ENCODE results near the gene JAG2.

The JAG2 gene

DNA sequence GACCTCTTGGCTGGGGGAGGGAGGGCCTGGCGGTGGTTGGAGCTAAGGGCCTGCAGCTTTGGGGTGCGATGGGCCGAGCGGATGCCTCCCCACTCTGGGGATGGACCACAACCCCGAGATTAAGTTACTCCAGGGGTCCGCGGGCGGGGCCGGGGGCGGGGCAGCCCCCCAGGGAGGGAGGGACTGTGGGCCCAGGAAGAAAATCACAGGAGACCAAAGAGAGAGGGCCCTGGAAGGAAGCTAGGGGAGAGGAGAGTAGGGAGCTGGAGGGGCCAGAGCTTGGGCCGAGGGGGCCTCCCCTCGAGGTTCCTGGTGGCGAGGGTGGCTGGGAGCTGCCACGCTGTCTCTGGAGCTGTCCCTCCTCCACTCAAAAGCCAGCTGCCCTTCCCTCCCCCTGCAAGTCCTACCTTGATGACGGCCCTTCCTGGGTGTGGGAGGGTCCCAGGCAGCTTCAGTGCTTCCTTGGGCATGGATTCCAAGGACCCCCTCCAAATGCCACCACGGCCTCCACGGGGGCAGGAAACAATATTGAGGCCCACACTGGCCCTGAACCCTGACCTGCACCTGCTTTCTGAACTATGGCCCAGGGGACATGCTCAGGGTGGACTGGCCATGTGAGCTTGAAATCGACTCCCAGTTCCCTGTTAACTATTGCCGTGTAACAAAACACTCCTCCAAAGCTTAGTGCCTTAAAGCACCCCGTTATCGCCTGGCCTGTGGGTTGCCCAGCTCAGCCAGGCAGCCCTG lies 13.1 kb upstream of the JAG2 start:
- no peak for DNase-seq

DNA sequence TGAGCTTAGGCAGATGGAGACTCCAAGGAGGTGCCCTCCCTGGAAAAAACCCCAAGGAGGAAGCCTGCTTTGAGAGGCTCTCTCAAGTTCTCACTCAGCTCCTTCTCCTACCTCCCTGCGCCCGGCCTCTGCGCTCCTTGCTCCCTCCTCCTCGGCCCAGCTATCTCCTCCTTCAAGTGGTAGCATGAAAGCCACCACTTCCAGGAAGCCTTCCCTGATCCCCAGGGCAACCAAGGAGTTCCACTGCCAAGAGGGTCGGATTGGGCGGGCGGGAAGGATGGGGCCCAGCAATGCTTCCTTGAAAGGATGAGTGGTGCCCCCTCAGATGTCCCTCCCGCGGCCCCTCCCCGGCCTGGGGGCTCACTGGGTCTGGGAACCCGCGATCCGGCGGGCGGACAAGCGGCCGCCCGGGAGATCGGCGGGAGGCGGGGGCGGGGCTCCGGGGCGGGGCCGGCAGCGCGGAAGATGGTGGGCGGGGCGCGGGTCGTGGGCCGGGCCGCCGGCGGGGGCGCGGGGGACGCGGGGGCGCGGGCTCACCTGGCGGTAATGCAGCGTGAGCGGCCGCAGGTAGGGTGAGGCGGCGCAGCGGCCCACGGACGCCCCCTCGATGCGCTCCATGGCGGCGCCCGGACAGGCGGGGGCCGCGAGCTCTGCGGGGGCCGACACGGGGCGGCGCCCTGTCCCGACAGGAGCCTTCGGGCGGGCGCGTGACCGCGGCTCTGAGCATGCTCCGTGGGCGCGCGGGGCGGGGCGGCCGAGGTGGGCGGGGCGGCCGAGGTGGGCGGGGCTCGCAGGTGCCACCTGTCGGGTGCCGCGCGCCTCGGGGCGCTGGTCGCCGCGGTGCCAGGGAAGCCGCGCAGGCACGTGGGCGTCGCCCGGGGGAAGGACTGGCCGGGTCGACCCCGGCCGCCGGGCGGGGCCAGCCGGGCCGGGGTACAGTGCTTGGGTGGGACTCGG lies 12.3 kb upstream of the JAG2 start, which contains the start of gene NUDT14:
TSS of gene NUDT14 (minus strand) at position 721 of the 957 bp plus-strand sequence. CDS start at position 618, 103 bp downstream.
- peak; percentile 21 for DNase-seq

DNA sequence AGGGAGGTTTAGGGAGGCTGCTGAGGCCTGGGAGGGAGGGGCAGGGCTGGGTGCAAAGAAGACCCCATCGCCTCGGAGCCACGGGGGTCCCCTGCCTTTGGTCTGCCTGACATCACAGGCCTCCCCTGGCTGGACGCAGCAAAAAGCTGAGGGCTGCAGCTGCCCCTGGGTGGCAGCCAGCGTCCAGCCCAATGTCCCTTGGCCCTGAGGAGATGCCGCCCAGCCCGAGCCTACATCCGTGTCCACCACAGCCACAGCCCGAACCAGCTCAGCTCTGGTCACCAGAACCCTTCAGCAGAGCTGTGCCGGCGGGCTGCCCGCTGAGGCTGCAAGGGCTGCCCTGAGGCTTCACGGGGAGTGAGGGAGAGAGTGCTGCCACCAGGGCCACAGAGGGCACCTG lies 10.6 kb upstream of the JAG2 start:
- no peak for DNase-seq

DNA sequence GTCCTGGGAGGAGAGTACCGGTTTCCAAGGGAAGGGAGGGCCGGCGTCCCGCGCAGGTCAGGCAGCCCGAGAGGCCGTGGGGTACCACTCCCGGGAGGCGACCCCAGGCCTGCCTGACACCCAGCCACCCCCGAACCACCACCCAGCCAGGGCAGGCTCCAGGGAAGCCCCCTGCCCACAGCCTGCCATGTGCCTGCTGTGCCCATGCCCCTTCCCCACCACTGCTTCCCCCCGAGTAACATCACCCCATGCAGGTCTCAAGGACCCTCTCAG lies 10.2 kb upstream of the JAG2 start:
- no peak for DNase-seq

DNA sequence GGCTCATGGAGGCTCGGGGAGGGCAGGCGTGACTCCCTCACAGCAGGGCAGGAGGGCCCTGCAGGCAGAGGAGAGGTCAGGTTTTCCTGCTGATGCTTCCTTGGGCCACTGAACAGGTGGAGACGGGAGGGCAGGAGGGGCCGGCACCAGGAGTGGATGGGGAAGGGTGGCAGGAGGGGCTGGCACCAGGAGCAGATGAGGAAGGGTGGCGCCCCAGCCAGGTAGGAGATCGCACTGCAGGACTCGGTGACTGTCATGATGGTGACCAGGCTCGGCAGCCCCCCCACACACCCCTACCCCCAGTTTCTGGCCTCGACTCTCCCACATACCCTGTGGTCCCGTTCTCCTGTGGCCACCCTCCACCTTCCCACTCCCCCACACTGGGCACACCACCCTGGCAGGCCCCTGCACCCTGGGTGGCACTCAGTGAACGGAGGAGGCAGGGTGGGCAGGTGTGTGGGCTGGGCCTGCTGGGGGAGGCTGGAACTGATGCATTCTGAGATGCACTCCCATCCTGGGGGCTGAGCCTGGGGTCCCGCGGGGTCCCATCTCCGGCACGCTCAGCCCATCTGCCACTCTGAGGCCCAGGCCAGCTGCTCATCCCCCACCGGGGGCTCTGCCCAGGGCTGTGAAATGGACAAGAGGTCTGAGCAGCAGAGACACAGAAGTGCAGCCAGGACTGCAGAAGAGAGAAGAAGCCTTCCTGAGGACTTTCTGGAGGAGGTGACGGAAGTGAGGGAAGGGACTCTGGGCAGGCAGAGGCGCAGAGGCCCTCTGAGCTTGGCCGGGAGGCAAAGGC lies 9.7 kb upstream of the JAG2 start:
- no peak for DNase-seq

DNA sequence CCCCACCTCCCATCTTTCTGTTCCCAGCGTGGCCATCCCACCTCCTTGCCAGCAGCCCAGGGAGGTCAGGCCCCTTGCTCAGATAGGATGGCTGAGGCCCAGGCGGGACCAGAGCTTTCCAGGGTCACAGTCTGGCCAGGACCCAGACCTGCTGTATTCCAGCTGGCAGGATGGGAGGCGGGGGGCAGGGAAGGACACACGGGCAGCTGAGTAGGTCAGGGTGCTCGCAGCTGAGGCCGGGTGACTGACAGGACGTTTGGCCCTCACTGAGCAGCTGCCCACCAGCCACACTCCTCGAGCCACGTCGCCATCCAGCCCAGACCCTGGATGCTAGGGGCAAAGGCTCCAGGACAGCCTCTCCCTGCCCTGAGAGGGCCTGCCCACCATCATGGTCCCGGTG lies 8.5 kb upstream of the JAG2 start:
- DNase-seq: no peak

DNA sequence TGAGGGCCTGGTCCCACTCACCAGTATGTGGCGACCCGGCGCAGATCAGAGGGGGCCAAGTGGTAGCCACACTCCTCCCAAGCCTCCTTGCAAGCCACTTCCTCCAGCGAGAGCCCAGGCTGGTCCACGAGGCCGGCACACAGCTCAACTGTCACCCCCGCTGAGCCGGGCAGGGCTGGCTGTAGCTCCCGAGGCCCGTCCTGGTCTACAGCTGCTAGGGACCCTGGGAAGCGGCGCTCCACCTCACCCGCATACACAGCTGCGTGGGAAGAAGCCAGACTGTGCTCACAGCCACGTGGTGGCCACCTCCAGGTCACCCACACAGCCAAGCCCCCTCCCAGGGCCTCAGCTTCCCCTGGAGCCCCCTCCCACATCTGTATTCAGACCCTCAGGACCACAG lies 7.9 kb upstream of the JAG2 start:
- DNase-seq: no peak

DNA sequence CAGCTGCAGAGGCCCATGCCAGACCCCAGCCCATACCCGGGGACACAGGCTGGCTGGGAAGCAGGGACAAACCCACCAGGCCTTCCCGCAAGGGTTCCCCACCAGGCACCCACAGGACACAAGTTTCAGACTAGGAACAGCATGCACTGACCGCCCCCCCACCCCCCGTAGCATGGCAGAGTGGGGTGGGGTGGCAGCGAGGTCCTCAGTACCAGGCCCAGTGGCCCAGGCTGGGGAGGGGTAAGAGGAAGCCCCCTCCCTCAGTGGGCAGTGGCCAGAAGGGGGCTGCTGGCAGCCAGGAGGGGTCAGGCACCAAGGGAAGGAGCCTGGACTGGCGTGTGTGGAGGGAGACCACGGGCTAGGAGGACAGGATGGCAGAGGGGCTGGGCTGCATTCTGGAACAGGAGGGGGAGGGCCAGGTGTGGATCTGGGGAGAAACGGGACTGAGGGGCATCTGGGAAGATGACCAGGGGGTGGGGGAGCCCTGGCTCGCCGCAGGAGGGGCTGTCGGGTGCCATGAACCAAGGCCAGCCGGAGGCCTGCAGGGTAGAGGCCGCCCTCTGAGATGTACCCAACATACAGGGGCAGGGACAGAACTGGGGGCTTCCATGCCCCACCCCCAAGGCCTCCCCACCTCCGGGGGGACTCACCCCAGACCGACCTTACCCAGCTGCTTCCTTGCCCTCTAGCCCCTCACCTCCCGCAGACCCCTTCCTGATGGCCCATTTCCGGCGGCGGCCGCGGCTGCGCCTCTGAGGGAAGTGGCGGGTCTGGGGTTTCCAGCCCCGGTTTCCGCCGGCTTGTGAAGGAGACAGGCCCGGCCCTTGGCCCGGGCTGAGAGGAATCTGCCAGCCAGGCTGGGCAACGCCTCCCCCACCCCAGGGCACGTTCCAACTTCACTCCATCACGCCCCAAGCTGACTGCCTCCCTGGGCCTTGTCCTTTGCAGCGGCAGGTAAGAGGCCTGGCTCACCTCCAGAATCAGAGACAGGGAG lies 5.6 kb upstream of the JAG2 start:
- no peak for DNase-seq

DNA sequence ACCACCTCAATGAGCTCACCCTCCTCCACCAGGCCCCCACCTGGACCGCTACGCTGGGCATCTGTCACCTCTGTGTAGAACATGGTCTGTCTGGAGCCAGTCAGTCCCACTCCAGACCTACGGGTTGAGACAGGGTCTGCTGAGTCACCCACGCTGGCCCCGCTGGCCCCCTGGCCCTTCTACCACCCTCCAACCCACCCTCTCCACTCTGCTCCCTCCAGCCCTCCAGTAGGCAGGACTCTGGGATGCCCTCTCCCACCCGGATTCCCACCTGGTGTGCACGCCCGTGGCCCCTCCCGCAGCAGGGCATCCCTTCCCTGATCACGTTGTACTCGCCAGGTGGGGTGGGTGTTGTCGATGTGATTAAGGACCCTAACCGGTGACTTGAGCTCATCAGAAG lies 4.6 kb upstream of the JAG2 start:
- DNase-seq: no peak

DNA sequence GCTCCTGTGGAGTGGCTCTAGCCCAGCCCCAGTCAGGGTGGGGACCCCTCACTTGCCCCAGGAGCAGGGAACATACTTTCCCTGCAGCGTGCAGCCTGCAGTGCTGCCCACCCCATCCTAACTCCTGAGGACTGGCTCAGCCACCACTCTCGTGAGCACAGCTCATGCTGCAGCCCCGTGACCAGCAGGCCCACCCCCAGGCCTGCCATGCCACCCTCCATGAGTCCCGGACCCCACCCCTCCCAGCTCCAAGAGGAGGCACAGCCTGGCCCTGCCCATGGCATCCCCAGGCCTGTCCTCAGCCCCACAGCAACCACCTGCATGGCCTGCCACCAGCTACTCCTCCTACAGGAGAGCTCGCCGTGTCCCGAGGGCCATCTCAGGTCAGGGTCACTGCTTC lies 3.9 kb upstream of the JAG2 start:
- no peak for DNase-seq

DNA sequence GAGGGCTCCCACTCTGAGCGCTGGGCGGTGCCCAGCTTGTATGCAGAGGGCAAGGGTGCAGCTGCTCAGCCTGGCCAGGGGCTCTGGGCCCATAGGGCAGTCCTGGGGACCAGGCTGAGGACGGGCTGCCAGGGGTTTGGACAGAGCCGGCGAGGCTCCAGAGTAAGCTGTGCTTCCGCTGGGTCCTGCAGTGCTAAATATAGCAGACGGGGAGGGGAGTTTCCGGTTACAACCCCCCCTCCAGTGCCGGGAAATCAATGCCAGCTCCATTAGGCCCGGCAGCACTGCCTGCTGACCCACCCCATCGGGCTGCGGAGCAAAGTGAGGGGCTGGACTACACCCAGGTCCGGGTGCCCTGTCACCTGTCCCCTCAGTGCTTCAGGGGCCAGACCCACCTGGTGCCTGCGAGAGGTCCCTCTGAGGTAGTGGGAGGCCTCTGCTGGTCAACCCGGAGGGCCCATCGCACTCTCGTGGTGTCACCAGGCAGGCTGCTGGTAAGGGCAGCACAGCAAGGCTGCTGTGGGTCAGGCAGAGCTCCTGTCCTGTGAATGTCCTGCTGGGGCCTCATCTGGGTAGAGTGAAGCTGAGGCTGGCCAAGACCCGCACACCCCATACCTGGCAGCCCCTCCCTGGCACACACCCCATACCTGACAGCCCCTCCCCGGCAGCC lies 2.6 kb upstream of the JAG2 start:
- peak; percentile 31 for DNase-seq

DNA sequence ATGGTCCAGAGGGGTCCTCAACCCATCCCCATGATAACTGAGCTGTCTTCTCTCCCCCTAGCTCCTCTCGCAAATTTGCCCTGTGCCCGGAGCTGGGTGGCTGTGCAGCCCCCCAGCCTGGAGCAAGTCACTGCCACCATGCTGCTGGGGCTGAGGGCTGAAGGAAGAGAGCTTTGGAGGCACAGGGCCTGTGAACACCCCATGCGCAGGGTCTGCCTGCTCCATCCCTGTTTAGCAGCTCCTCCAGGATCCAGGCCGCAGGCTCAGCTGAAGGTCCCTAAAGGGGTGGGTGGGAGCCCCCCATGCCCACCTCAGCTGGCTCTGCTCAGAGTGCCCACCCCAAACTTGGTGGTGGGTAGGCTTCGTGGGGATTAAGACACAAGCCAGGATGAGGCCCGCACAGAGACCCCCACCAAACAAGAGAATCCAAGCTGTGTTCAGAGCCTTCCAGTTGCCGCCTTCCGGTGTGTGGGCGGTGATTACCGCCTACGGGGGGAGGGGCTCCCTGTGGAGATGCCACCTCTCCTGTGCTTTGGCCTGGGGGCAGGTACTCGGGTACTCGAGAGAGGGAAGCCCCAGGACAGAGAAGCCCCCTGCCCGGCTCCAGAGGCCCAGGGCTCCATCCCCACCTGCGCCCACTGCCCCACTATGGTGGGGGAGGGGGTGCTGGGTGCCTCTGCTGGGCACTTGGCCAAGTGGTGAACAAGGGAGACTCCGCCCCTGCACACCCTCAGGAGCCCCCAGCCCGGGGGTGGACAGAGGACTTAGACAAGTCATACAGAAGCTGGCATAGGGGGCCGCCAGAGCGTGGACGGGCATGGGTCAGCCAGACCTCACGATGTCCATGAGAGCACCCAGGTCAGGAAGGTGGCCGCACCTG lies 1.4 kb upstream of the JAG2 start:
- no peak for DNase-seq

DNA sequence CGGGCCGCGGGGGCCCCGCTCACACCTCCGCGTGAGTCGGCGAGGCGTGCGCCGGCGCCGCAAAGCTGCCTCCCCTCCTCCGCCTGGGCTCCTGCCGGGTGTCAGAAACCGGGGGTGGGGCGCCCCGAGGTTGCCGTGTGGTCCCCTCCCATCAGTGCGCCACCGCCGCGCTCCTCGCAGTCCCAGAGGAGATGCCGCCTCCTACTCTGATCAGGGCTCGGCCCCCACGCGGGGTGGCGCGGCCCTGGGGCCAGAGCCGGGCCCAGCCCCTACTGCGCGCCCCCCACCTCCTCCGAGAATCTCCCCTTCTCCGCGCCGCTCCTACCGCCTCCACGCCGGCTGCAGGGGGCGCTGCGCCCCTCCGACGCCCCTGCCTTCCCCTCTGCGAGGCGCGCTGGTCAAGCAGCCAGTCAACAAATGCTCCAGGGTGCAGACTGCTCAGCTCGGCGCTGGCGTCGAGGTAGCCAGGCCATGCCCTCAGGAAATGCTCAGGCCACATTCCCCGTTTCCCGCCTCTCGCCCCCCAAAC lies 467 bp upstream of the JAG2 start:
- DNase-seq: no peak

DNA sequence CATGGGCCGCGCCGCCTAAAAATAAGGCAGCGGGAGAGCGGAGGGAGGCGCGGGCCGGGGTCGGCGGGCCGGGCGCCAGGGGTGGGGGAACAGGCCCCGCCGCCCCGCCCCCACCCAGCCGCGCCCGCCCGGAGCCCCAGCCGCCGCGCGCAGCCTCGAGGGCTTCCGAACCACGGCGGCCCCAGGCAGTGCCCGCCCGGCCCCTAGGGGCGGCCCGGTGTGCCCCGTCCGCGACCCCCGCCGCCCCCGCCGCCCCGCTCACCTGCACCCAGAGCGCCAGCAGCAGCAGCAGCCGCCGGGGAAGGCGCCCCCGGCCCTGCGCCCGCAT lies 519 bp downstream of the JAG2 start:
- no peak for DNase-seq

DNA sequence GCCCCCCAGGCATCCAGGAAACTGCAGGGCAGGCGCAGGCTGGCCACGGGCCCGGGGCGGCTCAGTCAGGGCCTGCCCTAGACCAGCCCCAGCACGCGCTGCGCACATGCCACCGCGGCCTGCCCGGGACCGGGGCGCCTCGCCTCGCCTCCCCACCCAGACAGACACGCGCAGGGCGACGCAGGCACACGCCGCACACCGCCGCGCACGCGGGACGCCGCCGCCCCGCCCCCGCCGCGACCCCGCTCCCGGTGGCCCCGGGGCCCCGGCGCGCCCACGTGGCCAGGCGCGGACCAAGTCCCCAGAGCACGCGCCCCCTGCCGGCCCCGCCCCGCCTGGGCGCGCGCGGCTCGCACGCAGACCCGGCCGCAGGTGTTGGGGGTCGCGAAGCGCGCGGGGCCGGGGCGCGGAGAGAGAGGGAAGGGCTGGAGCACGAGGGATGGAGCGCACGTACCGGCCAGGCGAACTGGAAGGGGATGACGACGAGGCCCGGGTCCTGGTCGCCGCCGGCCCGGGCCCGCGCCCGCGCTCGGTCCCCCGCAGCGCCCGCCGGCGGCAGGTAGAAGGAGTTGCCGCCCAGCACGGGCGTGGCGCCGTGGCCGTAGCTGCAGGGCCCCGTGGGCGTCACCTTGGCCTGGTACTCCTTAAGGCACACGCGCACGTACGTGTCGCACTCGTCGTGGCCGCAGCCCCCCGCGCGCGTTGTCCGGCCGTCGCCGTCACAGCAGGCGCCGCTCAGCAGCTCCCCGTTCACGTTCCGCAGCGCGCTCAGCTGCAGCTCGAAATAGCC lies 1.1 kb downstream of the JAG2 start:
- no peak for DNase-seq

DNA sequence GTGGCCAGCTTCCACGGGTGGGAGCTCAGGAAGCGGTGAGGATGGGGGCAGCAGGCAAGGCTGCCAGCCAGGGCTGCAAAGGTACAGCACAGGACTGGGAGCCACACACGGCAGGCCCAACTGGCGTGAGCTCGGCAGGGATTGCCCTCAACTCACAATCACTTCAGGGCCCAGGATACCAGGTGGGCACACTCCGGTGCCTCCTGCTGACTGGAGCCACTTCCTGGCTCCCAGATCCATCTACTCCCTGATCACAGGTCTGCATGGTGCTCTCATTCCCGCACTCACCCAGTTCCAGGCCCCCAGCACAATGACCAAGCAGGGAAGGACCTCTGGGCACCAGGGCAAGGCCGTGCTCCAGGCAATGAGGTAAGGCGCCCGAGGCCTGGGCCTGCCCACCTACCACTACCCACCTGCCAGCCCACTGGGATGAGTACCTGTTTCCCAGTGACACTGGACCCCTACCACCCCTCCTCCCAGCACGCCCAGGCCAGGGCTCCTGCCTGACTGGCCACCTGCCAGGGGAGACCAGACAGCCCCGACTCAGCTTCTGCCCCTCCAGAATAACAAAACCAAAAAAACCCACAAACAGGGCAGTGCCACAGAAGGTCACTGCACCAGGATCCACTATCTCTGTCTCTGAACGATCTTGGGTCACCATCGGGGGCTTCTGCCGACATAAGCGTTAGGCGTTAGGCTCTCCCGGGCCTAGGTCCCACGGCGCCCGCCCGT lies 1.8 kb downstream of the JAG2 start:
- no peak for DNase-seq

DNA sequence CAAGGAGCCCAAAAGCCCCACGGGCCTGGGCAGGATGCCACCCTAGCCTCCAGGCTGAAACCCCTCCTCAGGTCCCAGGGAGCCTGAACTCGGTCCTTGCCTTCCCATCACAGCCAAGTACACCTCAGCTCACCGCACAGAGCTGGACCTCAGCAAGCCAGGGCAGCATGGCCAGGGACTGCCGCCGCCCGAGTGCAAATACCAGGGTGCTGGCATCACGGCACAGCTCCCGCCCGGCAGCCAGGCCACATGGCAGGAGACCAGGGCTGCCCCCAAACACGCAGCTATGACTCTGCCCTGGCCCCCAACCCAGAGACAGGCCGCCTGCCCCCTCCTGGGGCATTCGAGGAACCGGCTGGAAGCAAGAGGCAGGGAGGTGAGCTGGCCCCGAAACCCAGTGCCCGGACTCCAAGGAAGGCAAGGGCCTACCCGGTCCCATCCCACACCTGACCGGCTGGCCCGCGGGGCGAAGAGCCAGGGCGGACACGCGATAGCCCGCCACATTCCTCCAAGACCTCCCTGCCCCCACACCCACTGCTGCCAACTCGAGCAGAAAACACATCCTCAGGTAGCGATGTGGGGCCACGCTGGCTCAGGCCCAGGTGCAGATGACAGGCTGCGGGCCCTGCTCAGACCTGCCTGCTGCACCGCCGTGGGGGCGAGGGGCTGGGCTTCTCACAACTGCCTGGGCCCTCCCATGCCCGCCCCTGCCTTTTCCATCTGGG lies 2.7 kb downstream of the JAG2 start:
- no peak for DNase-seq

DNA sequence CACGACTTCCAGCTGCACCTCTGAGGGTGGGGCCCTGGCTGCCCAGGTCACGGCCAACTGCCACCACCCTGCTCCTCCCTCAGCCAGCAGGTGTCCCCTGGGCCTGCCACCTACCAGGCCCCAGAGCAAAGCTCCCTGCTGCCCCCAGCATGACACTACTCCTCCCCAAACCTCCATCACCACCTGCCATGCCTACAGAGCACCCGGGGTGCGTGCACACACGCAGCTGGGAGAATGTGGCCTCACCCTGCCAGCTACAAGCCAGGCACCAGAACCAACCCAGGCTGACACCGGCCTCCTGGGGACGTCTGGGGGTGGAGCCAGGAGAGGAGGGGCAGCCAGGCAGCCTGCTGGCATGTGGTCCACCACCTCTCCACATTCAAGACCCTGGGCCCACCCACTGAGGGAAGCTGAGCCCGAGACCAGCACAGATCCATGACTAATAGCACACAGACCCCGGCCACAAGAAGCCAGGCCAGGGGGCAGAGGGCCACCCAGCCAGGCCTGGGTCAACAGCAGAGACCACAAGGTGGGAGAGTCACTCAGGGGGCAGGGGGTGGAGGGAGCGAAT lies 3.4 kb downstream of the JAG2 start:
- DNase-seq: peak; percentile 67
